ENCODE data around the gene L1CAM. TPM values are rescaled to one million over a fixed set of nuclear protein-coding genes. Genes with fewer than 3 reads are reported as not detected.

The L1CAM gene
- total and polyA plus RNA-seq, 2 of the 8 experiments (the other 6 are each of a cell fraction or from before 2014, with no cell fraction given): 11.0 to 43.0 TPM

- TF ChIP-seq CTCF (IDR thresholded peaks at IDR 0.05; ENCODE audit: control extremely low read depth in 1 of 3, insufficient read depth in 1 of 3, low read depth in 1 of 3, low read length in 3 of 3): no peak
These were observed 44.3 kb upstream of the L1CAM start (continued) for GRCh38 chrX:153930011-153930910.
